BLaER1 treated with 17β-estradiol and CSF1 and Interleukin-3, amounts not matched to agents 10 nM and 100 nM (cell line): ENCODE data around the gene SNX32.

Source experiments
- H3K27ac ChIP-seq, 11 experiments: shearing (Covaris generic); formaldehyde crosslinking; 2 replicates each; pipeline ENCODE4 v1.8.1; 2022
- H3K27me3 ChIP-seq, 11 experiments: shearing (Covaris generic); formaldehyde crosslinking; 2 replicates each; pipeline ENCODE4 v1.8.1; 2022
- H3K36me3 ChIP-seq, 11 experiments: shearing (Covaris generic); formaldehyde crosslinking; 2 replicates each; pipeline ENCODE4 v1.8.1; 2022
- H3K4me1 ChIP-seq, 10 experiments: shearing (Covaris generic); formaldehyde crosslinking; 2 replicates each; pipeline ENCODE4 v1.8.1; 2022
- H3K4me2 ChIP-seq, 11 experiments: shearing (Covaris generic); formaldehyde crosslinking; 2 replicates each; pipeline ENCODE4 v1.8.1; 2022
- H3K4me3 ChIP-seq, 10 experiments: shearing (Covaris generic); formaldehyde crosslinking; 2 replicates each; pipeline ENCODE4 v1.8.1; 2022
- H3K9ac ChIP-seq, 11 experiments: shearing (Covaris generic); formaldehyde crosslinking; 2 replicates each; pipeline ENCODE4 v1.8.1; 2022
- H3K9me3 ChIP-seq, 11 experiments: shearing (Covaris generic); formaldehyde crosslinking; replicated peaks in 1 of 11; 2 replicates each; pipeline ENCODE4 v1.8.1; 2022
- H4K20me1 ChIP-seq, 11 experiments: shearing (Covaris generic); formaldehyde crosslinking; 2 replicates each; pipeline ENCODE4 v1.8.1; 2022
- Cebpa-rat ChIP-seq, 11 experiments: shearing (Covaris generic); IDR thresholded peaks; 2 replicates each; pipeline ENCODE4 v1.8.1; 2022

Gene SNX32

DNA sequence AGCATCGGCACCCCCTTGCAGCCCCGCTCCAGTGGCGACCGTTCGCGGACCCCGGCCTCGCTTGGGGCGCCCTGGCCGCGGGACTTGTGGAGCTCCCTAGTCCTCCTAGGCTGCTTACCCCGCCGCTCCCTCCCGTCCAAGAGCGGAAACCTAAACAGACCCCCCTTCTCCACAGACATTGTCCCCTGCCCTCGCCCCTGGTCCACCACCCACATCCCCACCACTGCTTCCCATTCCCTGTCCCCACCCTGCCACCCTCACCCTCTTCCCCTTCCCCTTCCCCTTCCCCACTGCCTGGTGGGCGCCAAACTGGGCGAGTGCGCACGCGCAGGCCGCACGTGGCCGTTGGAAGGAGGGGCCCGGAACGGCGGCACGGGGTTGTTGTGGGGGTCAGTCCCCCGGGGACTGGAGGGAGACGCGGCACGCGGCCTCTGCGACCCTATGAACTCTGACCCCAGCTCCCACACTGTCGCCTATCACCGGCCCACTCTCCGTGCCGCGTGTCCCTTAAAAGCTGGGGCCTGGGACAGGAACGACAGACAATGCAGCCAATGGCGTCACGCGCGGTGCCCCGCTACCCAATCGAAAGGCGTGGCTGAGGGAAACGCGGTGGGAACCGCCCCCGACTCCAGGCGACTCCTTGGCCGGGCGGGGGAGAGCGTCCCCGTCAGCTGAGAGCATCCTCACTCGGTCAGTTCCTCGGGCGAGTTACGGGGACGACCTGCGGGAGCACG is at the start of gene SNX32:
Gene SNX32 (plus strand): TSS at position 667 of the 734 bp plus-strand sequence. CDS start 103 bp downstream, outside the sequence.
- H3K27ac ChIP-seq: peak within 1 kb of the TSS; percentile 57 to 97 (median 88); a peak in 21 of 22 replicates
- H3K4me2 ChIP-seq: peak within 1 kb of the TSS; percentile 83 to 99 (median 92)
- peak within 1 kb of the TSS; percentile 72 to 90 (median 83) for H3K9ac ChIP-seq
- peaks cover 0 to 19% (median 14%) of the 10 kb centered on the region in 11 experiments; a peak in 13 of 22 replicates for H3K9me3 ChIP-seq
- peaks cover 24 to 42% (median 35%) of the 10 kb centered on the region in 10 experiments for H3K4me1 ChIP-seq
- H3K4me3 ChIP-seq: peak within 1 kb of the TSS; percentile 61 to 81 (median 73)
- no peaks in the 10 kb centered on the region for H4K20me1 ChIP-seq
- H3K27me3 ChIP-seq: no peaks in the 10 kb centered on the region
- peaks cover 0 to 18% (median 7%) of the 10 kb centered on the region in 11 experiments; a peak in 7 of 22 replicates for H3K36me3 ChIP-seq
- TF ChIP-seq Cebpa-rat (IDR thresholded peaks at IDR 0.05): no peak

DNA sequence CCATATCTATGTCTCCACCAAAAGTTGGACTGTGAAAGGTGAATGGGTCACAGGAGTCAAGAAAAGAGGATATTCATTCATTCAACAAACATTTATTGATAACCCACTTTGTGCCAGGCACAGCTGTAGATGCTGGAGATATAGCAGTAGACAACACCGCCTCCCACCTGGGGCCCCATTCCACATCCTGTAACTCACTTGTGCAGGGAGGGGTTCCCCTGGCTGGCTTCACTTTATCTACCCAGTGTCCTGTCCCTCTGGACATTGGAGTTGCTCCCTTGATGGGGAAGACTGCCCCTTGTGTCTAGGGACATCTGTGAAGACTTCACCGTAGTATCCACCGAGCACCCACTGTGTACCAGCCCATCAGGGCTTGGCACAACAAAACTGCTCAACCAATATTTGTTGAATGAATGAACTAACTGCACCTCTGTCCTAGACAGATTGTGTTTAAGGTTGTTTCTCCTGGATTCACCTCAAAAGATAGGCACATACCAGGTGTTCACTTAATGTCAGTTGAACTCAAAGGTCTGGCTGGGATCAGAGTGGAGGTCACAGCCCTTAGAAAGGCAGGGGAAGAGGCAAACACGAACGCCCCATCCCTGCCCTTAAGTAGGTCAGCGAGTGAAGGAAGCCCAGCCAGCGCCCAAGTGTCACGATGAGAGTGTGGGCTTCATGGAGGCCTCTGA is 48.3 kb upstream of the SNX32 start:
- Histone ChIP-seq H3K9me3 (no peaks in the 10 kb centered on the region), H3K36me3 (no peaks in the 10 kb centered on the region), H3K4me3 (0 out of 20 replicates have a peak overlapping the region, but pooled peaks of 1 of the 10 experiments have one; percentile 66), H3K27me3 (peaks cover 83 to 94% (median 89%) of the 10 kb centered on the region in 11 experiments), H4K20me1 (peaks cover 0 to 35% (median 19%) of the 10 kb centered on the region in 11 experiments; a peak in 15 of 22 replicates), H3K27ac (no peak overlapping the region), H3K4me1 (peaks cover 17 to 52% (median 48%) of the 10 kb centered on the region in 10 experiments), H3K9ac (no peak overlapping the region), H3K4me2 (0 out of 22 replicates have a peak overlapping the region, but pooled peaks of 1 of the 11 experiments have one; percentile 79)
- no peak for TF ChIP-seq Cebpa-rat (IDR thresholded peaks at IDR 0.05)

DNA sequence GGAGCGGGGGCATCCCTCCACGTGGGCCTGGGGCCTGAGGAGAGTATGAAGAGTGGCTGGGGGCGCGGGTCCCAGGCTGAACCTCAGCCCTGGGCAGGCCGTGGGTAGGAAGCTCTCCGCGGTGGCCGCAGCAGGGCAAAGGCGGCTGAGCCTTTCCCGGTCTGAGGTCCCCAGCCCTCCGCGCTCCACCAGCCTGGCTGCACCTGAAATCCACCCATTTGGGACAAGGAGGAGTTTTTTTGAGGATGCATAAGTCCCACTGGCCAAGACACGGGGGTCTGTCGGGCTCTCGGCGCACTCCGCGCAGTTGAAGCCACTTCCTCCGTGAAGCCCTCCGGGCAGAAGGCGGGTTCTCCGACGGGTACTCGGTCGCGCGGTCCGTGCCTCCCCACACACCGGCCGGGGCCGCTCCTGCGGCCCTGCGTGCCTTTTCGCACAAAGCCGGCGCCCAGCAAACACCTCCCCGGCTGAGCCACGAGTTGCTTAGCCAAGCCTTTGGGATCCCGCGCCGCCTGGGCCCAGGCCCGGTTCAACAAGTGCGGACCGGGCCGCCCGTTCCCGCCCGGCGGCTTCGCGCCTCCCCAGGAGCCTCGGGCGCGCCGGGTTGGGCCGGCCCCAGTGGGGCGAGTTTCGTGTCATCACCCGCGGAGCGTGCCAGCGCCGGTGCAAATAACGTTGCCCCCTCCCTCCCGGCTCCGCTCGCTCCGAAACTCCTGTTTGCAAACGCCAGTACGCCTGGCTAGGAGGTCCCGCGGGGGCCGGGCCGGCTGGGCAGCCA is 47.6 kb upstream of the SNX32 start:
- peak overlapping the region; percentile 65 to 99 (median 79) for H3K4me2 ChIP-seq
- H3K27me3 ChIP-seq: peaks cover 83 to 99% (median 93%) of the 10 kb centered on the region in 11 experiments
- TF ChIP-seq Cebpa-rat (IDR thresholded peaks at IDR 0.05): no peak
- peaks cover 24 to 58% (median 54%) of the 10 kb centered on the region in 10 experiments for H3K4me1 ChIP-seq
- H3K9ac ChIP-seq: peak overlapping the region in 1 of 11 experiments; percentile 19; a peak in 3 of 22 replicates
- no peak overlapping the region for H3K27ac ChIP-seq
- no peaks in the 10 kb centered on the region for H3K36me3 ChIP-seq
- peak overlapping the region; percentile 24 to 66 (median 36); a peak in 13 of 20 replicates for H3K4me3 ChIP-seq
- H3K9me3 ChIP-seq: no peaks in the 10 kb centered on the region
- H4K20me1 ChIP-seq: peaks cover 0 to 35% (median 19%) of the 10 kb centered on the region in 11 experiments; a peak in 15 of 22 replicates

DNA sequence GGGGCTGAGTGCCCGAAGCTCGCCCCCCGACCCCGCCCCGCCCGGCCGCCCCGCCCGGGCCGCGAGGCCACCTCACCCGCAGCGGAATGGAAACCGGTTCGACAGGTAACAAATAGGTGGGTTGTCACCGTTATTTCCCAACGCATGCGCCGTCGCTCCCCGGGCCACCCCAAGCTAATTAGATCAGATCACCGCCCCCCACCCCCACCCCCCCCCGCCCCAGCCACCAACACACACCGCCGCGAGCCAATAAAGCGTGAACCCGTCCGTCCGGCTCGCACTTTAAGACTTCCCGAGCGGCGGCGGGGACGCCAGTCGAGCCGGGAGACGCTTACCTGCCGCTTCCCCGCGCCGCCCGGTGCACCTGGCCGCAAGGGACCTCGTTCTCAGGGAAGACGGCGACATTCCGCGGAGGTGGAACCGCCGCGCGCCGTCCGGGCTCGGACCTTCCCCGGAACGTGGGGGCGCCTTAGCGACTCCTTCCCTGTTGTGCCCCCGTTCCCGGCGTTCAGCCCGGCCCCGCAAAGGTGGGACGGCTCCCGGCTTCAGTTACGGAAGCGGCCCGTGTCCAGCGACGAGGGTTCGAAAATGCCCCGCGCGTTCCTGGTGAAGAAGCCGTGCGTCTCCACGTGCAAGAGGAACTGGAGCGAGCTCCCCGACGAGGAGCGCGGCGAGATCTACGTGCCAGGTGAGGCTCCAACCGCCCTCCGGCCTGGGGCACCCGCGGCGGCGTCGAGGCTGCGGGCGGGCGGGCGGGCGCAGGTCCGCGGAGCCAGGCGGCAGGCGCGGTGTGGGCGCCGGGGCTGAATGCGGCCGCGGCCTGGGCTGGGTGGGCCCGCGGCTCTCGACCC is 46.8 kb upstream of the SNX32 start, which contains the start of gene OVOL1:
Gene OVOL1 (plus strand): TSS at position 278 of the 851 bp plus-strand sequence. CDS start 311 bp downstream, at position 589.
- H3K9ac ChIP-seq: peak within 1 kb of the TSS in 8 of 11 experiments; percentile 35 to 62 (median 57); a peak in 14 of 22 replicates
- H4K20me1 ChIP-seq: peaks cover 0 to 35% (median 19%) of the 10 kb centered on the region in 11 experiments; a peak in 15 of 22 replicates
- H3K4me1 ChIP-seq: peaks cover 32 to 58% (median 54%) of the 10 kb centered on the region in 10 experiments
- TF ChIP-seq Cebpa-rat (IDR thresholded peaks at IDR 0.05): no peak
- peaks cover 75 to 91% (median 87%) of the 10 kb centered on the region in 11 experiments for H3K27me3 ChIP-seq
- H3K4me2 ChIP-seq: peak within 1 kb of the TSS; percentile 84 to 99 (median 94)
- no peaks in the 10 kb centered on the region for H3K9me3 ChIP-seq
- no peaks in the 10 kb centered on the region for H3K36me3 ChIP-seq
- no peak within 1 kb of the TSS for H3K27ac ChIP-seq
- peak within 1 kb of the TSS; percentile 40 to 67 (median 55) for H3K4me3 ChIP-seq

DNA sequence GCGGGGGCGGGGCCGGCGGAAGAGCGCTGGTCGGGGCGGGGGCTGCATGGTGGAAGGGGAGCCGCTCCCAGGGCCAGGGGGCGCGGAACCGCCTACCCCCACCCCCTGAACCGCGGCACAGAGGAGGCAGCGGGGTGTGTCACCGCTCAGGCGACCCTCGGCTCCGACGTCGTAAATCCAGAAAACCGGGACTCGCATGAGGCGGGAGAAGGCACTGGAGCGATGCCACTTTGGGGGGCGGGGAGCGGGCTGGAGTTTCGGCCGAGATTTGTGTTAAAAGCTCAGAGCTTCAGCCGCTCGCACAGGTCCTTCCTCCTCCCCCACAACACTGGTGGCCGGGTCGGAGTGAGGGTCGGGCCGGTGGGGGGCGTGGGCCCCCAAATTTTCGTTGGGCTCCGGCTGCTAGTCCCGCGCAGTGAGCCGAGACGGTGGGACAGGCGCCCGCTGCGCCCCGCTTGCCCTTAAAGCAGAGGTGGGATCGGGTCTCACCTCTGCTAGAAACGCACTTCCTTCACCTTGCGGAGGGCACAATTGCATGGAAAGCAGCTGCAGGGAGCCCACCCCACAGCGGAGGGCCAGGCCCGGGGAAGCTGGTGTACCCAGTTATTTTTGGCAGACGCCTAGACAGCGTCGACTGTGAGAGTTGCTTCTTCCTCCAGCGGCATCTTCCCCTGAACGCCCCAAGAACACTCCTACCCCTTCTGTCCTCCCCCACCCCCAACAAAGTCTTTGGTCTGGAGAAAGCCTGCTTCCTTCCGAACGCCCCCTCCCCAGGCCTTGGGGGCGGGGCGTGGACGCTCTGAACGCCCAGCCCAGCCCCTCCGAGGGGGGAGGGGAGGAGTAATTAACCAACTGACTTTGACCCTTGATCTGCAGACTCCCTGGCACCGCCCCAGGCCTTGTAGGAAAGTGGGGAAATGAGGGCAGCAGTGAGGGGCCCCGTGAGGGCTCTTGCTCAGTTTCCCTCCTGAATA is 45.8 kb upstream of the SNX32 start:
- Histone ChIP-seq H3K9ac (peak overlapping the region in 7 of 11 experiments; percentile 14 to 58 (median 45); a peak in 8 of 22 replicates), H3K4me3 (peak overlapping the region; percentile 40 to 67 (median 51))
- no peak for TF ChIP-seq Cebpa-rat (IDR thresholded peaks at IDR 0.05)

DNA sequence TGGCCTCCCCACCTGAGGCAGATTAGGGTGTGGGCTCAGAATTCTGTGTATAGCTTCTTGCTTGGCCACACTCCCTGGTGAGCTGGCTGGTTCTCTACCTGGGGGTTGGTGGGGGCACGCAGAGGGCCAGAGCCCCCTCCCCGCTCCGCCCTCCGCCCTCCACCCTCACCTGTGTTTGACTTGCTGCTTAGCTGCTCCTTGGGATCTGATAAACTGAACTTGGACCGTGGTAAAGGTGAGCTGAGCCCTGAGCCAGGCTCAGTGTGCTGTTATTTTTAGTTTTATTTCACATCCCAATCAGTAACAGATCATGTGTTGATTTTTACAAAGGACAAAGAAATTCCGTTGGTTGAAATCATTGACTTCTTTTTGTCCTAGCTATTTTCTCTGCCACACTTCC is 44.9 kb upstream of the SNX32 start:
- Histone ChIP-seq H3K4me3 (peak overlapping the region in 1 of 10 experiments; percentile 59; a peak in 4 of 20 replicates), H3K36me3 (no peaks in the 10 kb centered on the region), H3K27ac (no peak overlapping the region), H4K20me1 (peaks cover 0 to 35% (median 19%) of the 10 kb centered on the region in 11 experiments; a peak in 15 of 22 replicates), H3K9ac (no peak overlapping the region), H3K9me3 (no peaks in the 10 kb centered on the region), H3K27me3 (peaks cover 59 to 90% (median 69%) of the 10 kb centered on the region in 11 experiments), H3K4me1 (peaks cover 37 to 65% (median 57%) of the 10 kb centered on the region in 10 experiments), H3K4me2 (peak overlapping the region in 10 of 11 experiments; percentile 84 to 99 (median 92); a peak in 18 of 22 replicates)
- TF ChIP-seq Cebpa-rat (IDR thresholded peaks at IDR 0.05): no peak

More for the DNA sequence above, 45.8 kb upstream of the SNX32 start:
- H4K20me1 ChIP-seq: peaks cover 0 to 35% (median 19%) of the 10 kb centered on the region in 11 experiments; a peak in 15 of 22 replicates
- H3K27ac ChIP-seq: no peak overlapping the region
- no peaks in the 10 kb centered on the region for H3K9me3 ChIP-seq
- H3K4me2 ChIP-seq: peak overlapping the region; percentile 84 to 99 (median 93)
- peaks cover 68 to 90% (median 78%) of the 10 kb centered on the region in 11 experiments for H3K27me3 ChIP-seq
- H3K36me3 ChIP-seq: no peaks in the 10 kb centered on the region
- peaks cover 37 to 65% (median 57%) of the 10 kb centered on the region in 10 experiments for H3K4me1 ChIP-seq
